Endodermal cell (in vitro differentiated cells): ENCODE measurements around the gene ALG11. TPM values are rescaled to one million over a fixed set of nuclear protein-coding genes. Genes with fewer than 3 reads are reported as not detected.

Experiments
- DNase-seq: peaks from one replicate; pipeline ENCODE4 v3.0.0-alpha.2; 2017
- H3K27ac ChIP-seq: 2 replicates; pipeline ENCODE4 v1.5.1; 2013; ENCODE audit warnings: mild to moderate bottlenecking, low read depth, low read length, moderate library complexity
- H3K27me3 ChIP-seq: 2 replicates; pipeline ENCODE4 v1.6.1; 2013; ENCODE audit warnings: mild to moderate bottlenecking, low read length, moderate library complexity; ENCODE audit not compliant: insufficient read depth, control insufficient read depth, poor library complexity, severe bottlenecking
- H3K36me3 ChIP-seq: 2 replicates; pipeline ENCODE4 v1.7.0; 2013; ENCODE audit warnings: mild to moderate bottlenecking, low read length, moderate library complexity; ENCODE audit not compliant: control insufficient read depth, insufficient read depth
- H3K4me1 ChIP-seq: one replicate; pipeline ENCODE4 v1.7.0; 2013; ENCODE audit warnings: low read length; ENCODE audit not compliant: control insufficient read depth, insufficient read depth
- H3K4me3 ChIP-seq: 2 replicates; pipeline ENCODE4 v1.5.1; 2013; ENCODE audit warnings: mild to moderate bottlenecking, low read length, moderate library complexity
- H3K9ac ChIP-seq: 2 replicates; pipeline ENCODE4 v1.6.1; 2013; ENCODE audit warnings: mild to moderate bottlenecking, low read length, moderate library complexity; ENCODE audit not compliant: poor library complexity, severe bottlenecking; ENCODE audit errors: extremely low read depth
- H3K9me3 ChIP-seq: 2 replicates; pipeline ENCODE4 v1.6.1; 2013; ENCODE audit warnings: mild to moderate bottlenecking, low read length, moderate library complexity; ENCODE audit not compliant: control insufficient read depth
- H3K27ac Mint-ChIP-seq: 2 replicates; pipeline ENCODE4 v1.8.0; 2020; ENCODE audit warnings: mixed read lengths
- H3K27me3 Mint-ChIP-seq: 2 replicates; pipeline ENCODE4 v1.8.0; 2021; ENCODE audit warnings: mild to moderate bottlenecking, mixed read lengths; ENCODE audit not compliant: insufficient read depth
- H3K36me3 Mint-ChIP-seq: 2 replicates; pipeline ENCODE4 v1.8.0; 2020; ENCODE audit warnings: low read depth, mixed read lengths
- H3K4me1 Mint-ChIP-seq: 2 replicates; pipeline ENCODE4 v1.8.0; 2020; ENCODE audit warnings: mixed read lengths
- H3K4me3 Mint-ChIP-seq: 2 replicates; pipeline ENCODE4 v1.8.0; 2020; ENCODE audit warnings: mild to moderate bottlenecking, moderate library complexity, mixed read lengths
- H3K9me3 Mint-ChIP-seq: 2 replicates; pipeline ENCODE4 v1.8.0; 2020; ENCODE audit warnings: mild to moderate bottlenecking, mixed read lengths
- WGBS, 2 experiments: methylation state at CpG; one replicate each; pipeline versions ENCODE4 v1.1.5 to v1.1.7; 2013; ENCODE audit warnings: missing lambda C conversion rate in 2 of 2, mixed read lengths in 1 of 2; ENCODE audit not compliant: insufficient coverage in 1 of 2, insufficient read length in 1 of 2; 5-methylcytosine and 5-hydroxymethylcytosine counted together
- total RNA-seq, 2 donors: library from RNA; stranded (reverse); fragmentation: NEBNext Ultra II Directional in 1 of 2; extraction: Animal tissue kit (Norgen Biotek cat#: 25700) in 1 of 2; gene quantifications; 2 replicates in 1 of 2; 3 replicates in 1 of 2; pipeline ENCODE4 v1.2.1, GENCODE V29; 2021
- TF ChIP-seq, protein P1 (sequence below): fragments of 200-600 bp; sonication (generic); conservative IDR thresholded peaks from 2 replicates; pipeline ENCODE4 v1.5.0; 2021; ENCODE audit warnings: antibody characterized with exemption, mild to moderate bottlenecking

ALG11 gene
- total RNA-seq, 2 donors from 2014 or later = 41.5 to 53.1 TPM

DNA sequence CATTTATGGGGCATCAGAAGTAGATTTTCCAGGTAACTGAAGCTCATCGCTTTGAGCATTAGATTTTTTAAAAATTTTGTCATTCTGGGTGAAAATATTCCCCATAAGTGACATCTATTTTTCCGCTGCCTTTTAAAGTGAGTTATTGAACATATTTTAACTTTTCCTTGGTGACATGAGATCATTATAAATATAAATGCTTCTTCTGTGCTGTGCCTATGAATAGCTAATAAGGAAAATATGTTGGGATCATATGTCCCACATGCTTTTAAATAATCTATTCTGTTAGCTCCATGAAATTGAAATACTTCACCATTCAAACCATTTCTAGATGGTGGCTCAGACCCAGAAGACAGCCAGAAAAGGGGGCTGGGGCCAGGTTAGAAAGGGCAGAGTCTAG lies 15.0 kb upstream of the ALG11 start:
- 88 to 89% methylated on average over 1 to 2 of the region's 2 CpGs for WGBS, 2 experiments
- Histone ChIP-seq H3K4me1 (peaks cover 35% of the 10 kb centered on the region), H3K4me3 (peak overlapping the region; percentile 7), H3K9ac (no peak overlapping the region), H3K27me3 (peaks cover 27% of the 10 kb centered on the region), H3K9me3 (no peaks in the 10 kb centered on the region), H3K27ac (no peak overlapping the region), H3K36me3 (no peaks in the 10 kb centered on the region)
- H3K4me1 Mint-ChIP-seq = peaks cover 59% of the 10 kb centered on the region
- no peak overlapping the region for H3K4me3 Mint-ChIP-seq
- peaks cover 38% of the 10 kb centered on the region for H3K27me3 Mint-ChIP-seq
- no peak for DNase-seq
- no peaks in the 10 kb centered on the region for H3K9me3 Mint-ChIP-seq
- TF ChIP-seq, protein P1, sequence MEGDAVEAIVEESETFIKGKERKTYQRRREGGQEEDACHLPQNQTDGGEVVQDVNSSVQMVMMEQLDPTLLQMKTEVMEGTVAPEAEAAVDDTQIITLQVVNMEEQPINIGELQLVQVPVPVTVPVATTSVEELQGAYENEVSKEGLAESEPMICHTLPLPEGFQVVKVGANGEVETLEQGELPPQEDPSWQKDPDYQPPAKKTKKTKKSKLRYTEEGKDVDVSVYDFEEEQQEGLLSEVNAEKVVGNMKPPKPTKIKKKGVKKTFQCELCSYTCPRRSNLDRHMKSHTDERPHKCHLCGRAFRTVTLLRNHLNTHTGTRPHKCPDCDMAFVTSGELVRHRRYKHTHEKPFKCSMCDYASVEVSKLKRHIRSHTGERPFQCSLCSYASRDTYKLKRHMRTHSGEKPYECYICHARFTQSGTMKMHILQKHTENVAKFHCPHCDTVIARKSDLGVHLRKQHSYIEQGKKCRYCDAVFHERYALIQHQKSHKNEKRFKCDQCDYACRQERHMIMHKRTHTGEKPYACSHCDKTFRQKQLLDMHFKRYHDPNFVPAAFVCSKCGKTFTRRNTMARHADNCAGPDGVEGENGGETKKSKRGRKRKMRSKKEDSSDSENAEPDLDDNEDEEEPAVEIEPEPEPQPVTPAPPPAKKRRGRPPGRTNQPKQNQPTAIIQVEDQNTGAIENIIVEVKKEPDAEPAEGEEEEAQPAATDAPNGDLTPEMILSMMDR = no peak
- H3K27ac Mint-ChIP-seq = no peak overlapping the region
- no peaks in the 10 kb centered on the region for H3K36me3 Mint-ChIP-seq

DNA sequence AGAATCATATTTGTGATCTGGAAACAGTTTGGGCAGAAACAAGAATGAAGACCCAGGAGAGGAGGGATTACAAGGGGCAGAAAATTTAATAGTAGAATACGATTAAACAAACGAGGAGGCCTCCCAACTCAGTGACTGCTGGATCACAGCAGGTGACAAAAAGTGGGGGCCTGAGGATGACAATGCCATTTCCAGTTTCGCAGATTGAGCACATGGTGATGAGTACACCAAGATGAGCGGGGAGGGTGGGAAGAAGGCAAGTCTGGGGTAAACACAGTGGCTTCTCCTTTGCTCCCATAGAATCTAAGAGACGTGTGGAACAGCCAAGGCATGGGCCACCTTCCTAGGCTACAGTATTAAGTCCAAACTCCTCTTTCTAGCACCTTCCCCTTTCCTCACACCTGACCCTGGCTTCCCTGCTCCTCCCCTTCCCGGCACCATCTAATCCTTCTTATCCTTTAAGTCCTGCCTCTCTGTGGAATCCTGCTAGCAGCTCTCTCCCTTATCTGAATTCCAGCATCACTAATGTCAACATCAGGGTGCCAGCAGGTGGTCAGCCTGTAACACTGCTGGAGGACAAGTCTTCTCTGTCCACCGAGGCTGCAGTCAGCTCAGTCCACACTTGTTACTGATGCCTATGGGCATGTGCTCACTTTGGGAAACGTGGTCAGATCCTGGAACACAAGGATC lies 14.4 kb upstream of the ALG11 start:
- H3K9me3 Mint-ChIP-seq = no peaks in the 10 kb centered on the region
- DNase-seq = peak; percentile 93
- no peaks in the 10 kb centered on the region for H3K36me3 Mint-ChIP-seq
- H3K4me3 ChIP-seq = peak overlapping the region; percentile 7
- H3K9ac ChIP-seq = no peak overlapping the region
- TF ChIP-seq, protein P1 = no peak
- H3K36me3 ChIP-seq = no peaks in the 10 kb centered on the region
- H3K27ac ChIP-seq = no peak overlapping the region
- no peaks in the 10 kb centered on the region for H3K9me3 ChIP-seq
- H3K4me3 Mint-ChIP-seq = no peak overlapping the region
- WGBS, 2 experiments = 50 to 70% methylated on average over 6 to 8 of the region's 8 CpGs
- H3K27ac Mint-ChIP-seq = peak overlapping the region; percentile 41
- peaks cover 59% of the 10 kb centered on the region for H3K4me1 Mint-ChIP-seq
- peaks cover 38% of the 10 kb centered on the region for H3K27me3 Mint-ChIP-seq
- H3K27me3 ChIP-seq = peaks cover 27% of the 10 kb centered on the region
- peaks cover 35% of the 10 kb centered on the region for H3K4me1 ChIP-seq

DNA sequence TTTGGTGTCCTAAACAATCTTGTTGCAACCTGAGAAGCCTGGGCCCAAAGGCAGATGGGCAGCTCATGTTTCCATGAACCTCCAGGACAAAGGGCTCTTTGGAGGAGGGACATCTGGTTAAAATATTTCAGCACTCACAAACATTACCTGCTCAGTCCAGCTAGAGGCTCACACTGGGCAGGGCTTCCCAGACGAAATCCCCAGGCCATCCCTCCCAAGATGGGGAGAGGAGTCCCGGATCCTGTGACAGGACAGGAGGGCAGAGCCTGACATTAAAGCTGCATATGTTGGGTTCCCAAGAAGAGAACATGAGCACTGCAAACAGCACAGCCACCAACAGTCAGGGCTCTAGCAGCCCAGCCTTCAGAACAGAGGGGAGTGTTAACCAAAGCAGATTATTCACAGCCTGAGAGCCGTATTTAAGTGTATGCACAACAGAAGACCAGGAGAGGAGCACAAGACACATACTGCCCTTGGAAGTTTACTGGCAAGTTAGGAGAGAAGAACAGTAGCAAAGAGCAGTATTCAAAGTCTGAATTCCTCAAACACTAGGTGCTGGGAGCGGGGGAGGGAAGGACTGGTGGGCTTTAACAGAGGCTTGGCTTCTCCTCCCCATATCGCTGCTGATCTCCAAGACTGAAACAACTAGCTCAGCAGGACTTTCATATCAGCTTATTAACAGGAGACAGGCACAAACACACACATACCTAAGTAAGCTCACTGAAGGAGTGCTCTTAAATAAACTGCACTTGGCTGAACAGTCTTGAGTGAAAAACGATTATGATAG lies 13.3 kb upstream of the ALG11 start:
- Mint-ChIP-seq H3K4me3 (peak overlapping the region; percentile 30), H3K27ac (peak overlapping the region; percentile 59), H3K36me3 (no peaks in the 10 kb centered on the region), H3K9me3 (no peaks in the 10 kb centered on the region), H3K4me1 (peaks cover 59% of the 10 kb centered on the region), H3K27me3 (peaks cover 34% of the 10 kb centered on the region)
- Histone ChIP-seq H3K9me3 (no peaks in the 10 kb centered on the region), H3K27me3 (peaks cover 27% of the 10 kb centered on the region), H3K4me1 (peaks cover 35% of the 10 kb centered on the region), H3K27ac (no peak overlapping the region), H3K36me3 (no peaks in the 10 kb centered on the region), H3K9ac (peak overlapping the region; percentile 1), H3K4me3 (peak overlapping the region; percentile 59)
- peak; percentile 69 for DNase-seq
- 38 to 70% methylated on average over 3 to 6 of the region's 6 CpGs for WGBS, 2 experiments
- TF ChIP-seq, protein P1 = no peak
